Effector memory CD4-positive, alpha-beta T cell (primary cell): ENCODE measurements around the gene C2orf15.
"Not testable (repeated sequence)": the region's sequence is repeated elsewhere in the genome, so short reads cannot be mapped to it uniquely, and the experiment has no call there.

Experiments used
- DNase-seq, 3 donors: peaks; one replicate each; pipeline ENCODE4 v3.0.0-alpha.2; 2020
- H3K27ac ChIP-seq: 2 replicates; pipeline ENCODE4 v1.7.0; 2013; ENCODE audit warnings: mild to moderate bottlenecking, low read length, moderate library complexity; ENCODE audit not compliant: insufficient read depth, poor library complexity, severe bottlenecking
- H3K27me3 ChIP-seq: replicated peaks from 2 replicates; pipeline ENCODE4 v1.7.0; 2013; ENCODE audit warnings: mild to moderate bottlenecking, low read length; ENCODE audit not compliant: insufficient read depth, control insufficient read depth, poor library complexity, severe bottlenecking
- H3K36me3 ChIP-seq: 2 replicates; pipeline ENCODE4 v1.7.0; 2013; ENCODE audit warnings: mild to moderate bottlenecking, low read length, moderate library complexity; ENCODE audit not compliant: control insufficient read depth, insufficient read depth
- H3K4me1 ChIP-seq: 2 replicates; pipeline ENCODE4 v1.7.0; 2013; ENCODE audit warnings: low read length, mild to moderate bottlenecking; ENCODE audit not compliant: control insufficient read depth, insufficient read depth, poor library complexity, severe bottlenecking
- H3K4me3 ChIP-seq: 2 replicates; pipeline ENCODE4 v1.7.0; 2013; ENCODE audit warnings: low read length, low read depth, mild to moderate bottlenecking; ENCODE audit not compliant: insufficient read depth, poor library complexity, severe bottlenecking
- H3K9me3 ChIP-seq: 2 replicates; pipeline ENCODE4 v1.7.0; 2013; ENCODE audit warnings: mild to moderate bottlenecking, low read length, moderate library complexity; ENCODE audit not compliant: control insufficient read depth
- total RNA-seq, 3 donors: gene quantifications; one replicate each; lab custom pipeline; 2026; lab: John Stamatoyannopoulos, UW

The C2orf15 gene
- total RNA-seq = 1.2 to 4.3 (median 1.3) reads per million in 3 donors

GRCh38 chr2:99141110-99142108 lies at the start of gene C2orf15:
C2orf15 (plus strand) TSS chr2:99141707; CDS start chr2:99150559, 8,852 bp downstream.
- peak within 1 kb of the TSS; percentile 81 for H3K27ac ChIP-seq
- H3K27me3 ChIP-seq = no peaks in the 10 kb centered on the region
- peak; percentile 95 to 96 (median 96) for DNase-seq
- H3K4me1 ChIP-seq = peaks cover 4% of the 10 kb centered on the region
- no peaks in the 10 kb centered on the region for H3K9me3 ChIP-seq
- H3K36me3 ChIP-seq = no peaks in the 10 kb centered on the region
- peak within 1 kb of the TSS; percentile 69 for H3K4me3 ChIP-seq

GRCh38 chr2:99096728-99097127 lies 44.8 kb upstream of the C2orf15 start:
- no peaks in the 10 kb centered on the region for H3K9me3 ChIP-seq
- no peak for DNase-seq
- no peak overlapping the region for H3K4me3 ChIP-seq
- no peaks in the 10 kb centered on the region for H3K4me1 ChIP-seq
- H3K36me3 ChIP-seq = no peaks in the 10 kb centered on the region
- no peak overlapping the region for H3K27ac ChIP-seq
- no peaks in the 10 kb centered on the region for H3K27me3 ChIP-seq

- no peak for DNase-seq
- H3K9me3 ChIP-seq = no peaks in the 10 kb centered on the region
- H3K27me3 ChIP-seq = no peaks in the 10 kb centered on the region
- no peaks in the 10 kb centered on the region for H3K4me1 ChIP-seq
- H3K4me3 ChIP-seq = no peak overlapping the region
- H3K27ac ChIP-seq = no peak overlapping the region
- no peaks in the 10 kb centered on the region for H3K36me3 ChIP-seq
Observed at GRCh38 chr2:99101697-99102096, 39.8 kb upstream of the C2orf15 start.

- H3K27ac ChIP-seq = no peak overlapping the region
- no peaks in the 10 kb centered on the region for H3K4me1 ChIP-seq
- no peaks in the 10 kb centered on the region for H3K9me3 ChIP-seq
- H3K36me3 ChIP-seq = no peaks in the 10 kb centered on the region
- DNase-seq = no peak
- no peak overlapping the region for H3K4me3 ChIP-seq
- H3K27me3 ChIP-seq = no peaks in the 10 kb centered on the region
Observed at GRCh38 chr2:99104006-99104405, 37.5 kb upstream of the C2orf15 start.

GRCh38 chr2:99106913-99107312 lies 34.6 kb upstream of the C2orf15 start:
- Histone ChIP-seq H3K36me3 (no peaks in the 10 kb centered on the region), H3K4me1 (no peaks in the 10 kb centered on the region), H3K27me3 (no peaks in the 10 kb centered on the region), H3K9me3 (no peaks in the 10 kb centered on the region), H3K4me3 (no peak overlapping the region), H3K27ac (no peak overlapping the region)
- DNase-seq = no peak

GRCh38 chr2:99111236-99111635 lies 30.3 kb upstream of the C2orf15 start:
- H3K36me3 ChIP-seq = no peaks in the 10 kb centered on the region
- no peaks in the 10 kb centered on the region for H3K9me3 ChIP-seq
- no peaks in the 10 kb centered on the region for H3K27me3 ChIP-seq
- H3K27ac ChIP-seq = no peak overlapping the region
- DNase-seq = no peak
- H3K4me3 ChIP-seq = no peak overlapping the region
- no peaks in the 10 kb centered on the region for H3K4me1 ChIP-seq

GRCh38 chr2:99111945-99112344 lies 29.6 kb upstream of the C2orf15 start:
- Histone ChIP-seq H3K4me1 (no peaks in the 10 kb centered on the region), H3K4me3 (no peak overlapping the region), H3K36me3 (no peaks in the 10 kb centered on the region), H3K27me3 (no peaks in the 10 kb centered on the region), H3K27ac (no peak overlapping the region), H3K9me3 (no peaks in the 10 kb centered on the region)
- DNase-seq = no peak

GRCh38 chr2:99112617-99113016 lies 28.9 kb upstream of the C2orf15 start:
- H3K4me3 ChIP-seq = no peak overlapping the region
- no peaks in the 10 kb centered on the region for H3K27me3 ChIP-seq
- H3K4me1 ChIP-seq = no peaks in the 10 kb centered on the region
- H3K36me3 ChIP-seq = no peaks in the 10 kb centered on the region
- H3K9me3 ChIP-seq = no peaks in the 10 kb centered on the region
- H3K27ac ChIP-seq = no peak overlapping the region
- no peak for DNase-seq

- DNase-seq = no peak
- Histone ChIP-seq H3K9me3 (peaks cover 4% of the 10 kb centered on the region), H3K36me3 (no peaks in the 10 kb centered on the region)
Observed at GRCh38 chr2:99127981-99128380, 13.5 kb upstream of the C2orf15 start.

GRCh38 chr2:99135044-99135556 lies 6.4 kb upstream of the C2orf15 start:
- not testable (repeated sequence) for H3K36me3 ChIP-seq, H3K4me3 ChIP-seq, DNase-seq, H3K27me3 ChIP-seq, H3K27ac ChIP-seq, H3K4me1 ChIP-seq, H3K9me3 ChIP-seq

More at GRCh38 chr2:99127981-99128380, 13.5 kb upstream of the C2orf15 start:
- H3K4me1 ChIP-seq = no peaks in the 10 kb centered on the region
- no peak overlapping the region for H3K27ac ChIP-seq
- H3K4me3 ChIP-seq = no peak overlapping the region
- H3K27me3 ChIP-seq = no peaks in the 10 kb centered on the region
